Measurements from ENCODE around the gene NRL.
A peak's percentile ranks its signal among the peaks of the same experiment; 100 is the strongest.

Gene NRL

DNA sequence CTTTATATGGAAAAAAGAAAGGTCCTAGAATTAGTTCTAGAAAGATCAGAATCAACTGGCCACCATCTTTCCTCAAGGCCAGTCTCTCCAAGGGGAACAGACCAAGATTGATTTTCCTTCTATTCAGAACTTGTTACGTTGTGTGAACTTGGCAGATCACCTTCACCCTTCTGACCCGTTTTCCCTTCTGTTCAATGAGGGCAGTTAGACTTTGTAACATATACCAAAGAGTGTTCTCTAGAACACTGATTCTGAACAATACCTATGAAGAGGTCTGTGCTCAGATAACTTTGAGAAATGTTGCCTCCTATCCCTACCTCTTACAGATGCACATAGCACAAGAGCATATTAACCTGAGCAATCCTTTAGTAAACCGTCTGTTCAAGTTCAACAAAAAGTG lies 31.3 kb downstream of the NRL start:
- Mint-ChIP-seq H3K36me3 (ENCODE audit: insufficient read depth) (peaks cover 5% of the 10 kb centered on the region), H3K27ac (no peak overlapping the region), H3K9me3 (no peaks in the 10 kb centered on the region), H3K4me1 (ENCODE audit: low read depth in 2 of 2) (peaks cover 14 to 18% of the 10 kb centered on the region in 2 donors), H3K4me3 (no peak overlapping the region), H3K27me3 (no peaks in the 10 kb centered on the region)
- DNase-seq (no peak), ATAC-seq (replicated peaks) (no peak)

DNA sequence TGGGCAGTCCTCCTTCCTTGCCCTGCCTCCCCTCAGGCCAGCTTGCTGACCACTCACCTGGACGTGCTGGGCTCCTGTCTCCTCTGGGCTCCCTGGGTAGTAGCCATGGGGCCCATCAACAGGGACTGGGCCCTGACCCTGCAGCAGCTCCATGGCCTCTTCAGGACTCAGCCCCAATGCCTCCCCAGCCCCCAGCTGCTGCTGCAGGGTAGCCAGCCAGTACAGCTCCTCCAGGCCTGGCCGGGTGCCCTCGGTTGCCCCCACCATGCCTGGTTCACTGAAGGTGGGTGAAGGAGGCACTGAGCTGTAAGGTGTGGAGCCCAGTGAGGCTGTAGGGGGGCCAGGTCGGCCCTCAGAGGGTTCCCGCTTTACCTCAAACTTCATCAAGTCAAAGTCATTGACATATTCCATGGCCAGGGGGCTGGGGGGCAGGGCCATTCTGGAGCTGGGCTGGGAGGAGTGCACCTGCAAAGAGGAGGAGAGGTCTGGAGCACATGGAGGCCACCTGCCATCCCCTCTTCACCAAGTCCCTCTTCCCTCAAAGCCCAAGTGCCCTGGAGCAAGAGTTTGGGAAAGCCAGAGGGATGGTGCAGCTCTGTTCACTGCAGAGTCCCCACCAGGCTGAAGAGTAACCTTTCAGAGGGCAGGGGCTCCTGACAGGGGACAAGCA lies 32.2 kb downstream of the NRL start:
- peak overlapping the region in 1 of 2 donors; percentile 82 for H3K27ac Mint-ChIP-seq
- peaks cover 14 to 18% of the 10 kb centered on the region in 2 donors for H3K4me1 Mint-ChIP-seq (ENCODE audit: low read depth in 2 of 2)
- H3K4me3 Mint-ChIP-seq = peak overlapping the region; percentile 72 to 77
- peaks cover 5% of the 10 kb centered on the region for H3K36me3 Mint-ChIP-seq (ENCODE audit: insufficient read depth)
- ATAC-seq (replicated peaks) (no peak), DNase-seq (no peak)
- no peaks in the 10 kb centered on the region for H3K27me3 Mint-ChIP-seq
- no peaks in the 10 kb centered on the region for H3K9me3 Mint-ChIP-seq

DNA sequence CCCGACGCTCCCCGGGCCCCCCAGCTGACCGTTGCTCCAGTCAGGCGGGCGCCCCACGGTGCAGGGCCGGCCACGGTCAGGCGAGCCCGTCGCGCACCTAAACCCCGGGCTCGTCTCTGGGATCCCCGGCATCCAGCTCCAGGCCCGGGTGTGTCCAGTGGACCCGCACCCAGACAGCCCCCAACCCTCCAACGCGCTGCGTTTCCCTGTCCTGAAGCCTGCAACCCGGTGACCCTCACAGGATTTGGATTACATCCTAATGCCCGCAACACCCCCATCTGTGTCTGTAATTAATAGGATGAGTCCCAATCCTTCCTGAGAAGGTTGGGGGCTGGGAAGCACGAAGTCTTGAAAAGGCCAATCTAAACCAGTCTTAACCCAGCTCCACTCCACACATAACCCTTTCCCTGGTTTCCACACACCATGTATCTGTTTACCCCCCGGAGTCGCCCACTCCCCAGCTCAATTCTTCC lies 33.0 kb downstream of the NRL start:
- ATAC-seq (replicated peaks) (no peak), DNase-seq (no peak)
- H3K4me3 Mint-ChIP-seq = peak overlapping the region; percentile 72 to 77
- no peaks in the 10 kb centered on the region for H3K27me3 Mint-ChIP-seq
- no peaks in the 10 kb centered on the region for H3K9me3 Mint-ChIP-seq
- peak overlapping the region in 1 of 2 donors; percentile 5 for H3K27ac Mint-ChIP-seq
- H3K36me3 Mint-ChIP-seq (ENCODE audit: insufficient read depth) = peaks cover 5% of the 10 kb centered on the region
- H3K4me1 Mint-ChIP-seq (ENCODE audit: low read depth in 2 of 2) = peaks cover 14 to 18% of the 10 kb centered on the region in 2 donors

DNA sequence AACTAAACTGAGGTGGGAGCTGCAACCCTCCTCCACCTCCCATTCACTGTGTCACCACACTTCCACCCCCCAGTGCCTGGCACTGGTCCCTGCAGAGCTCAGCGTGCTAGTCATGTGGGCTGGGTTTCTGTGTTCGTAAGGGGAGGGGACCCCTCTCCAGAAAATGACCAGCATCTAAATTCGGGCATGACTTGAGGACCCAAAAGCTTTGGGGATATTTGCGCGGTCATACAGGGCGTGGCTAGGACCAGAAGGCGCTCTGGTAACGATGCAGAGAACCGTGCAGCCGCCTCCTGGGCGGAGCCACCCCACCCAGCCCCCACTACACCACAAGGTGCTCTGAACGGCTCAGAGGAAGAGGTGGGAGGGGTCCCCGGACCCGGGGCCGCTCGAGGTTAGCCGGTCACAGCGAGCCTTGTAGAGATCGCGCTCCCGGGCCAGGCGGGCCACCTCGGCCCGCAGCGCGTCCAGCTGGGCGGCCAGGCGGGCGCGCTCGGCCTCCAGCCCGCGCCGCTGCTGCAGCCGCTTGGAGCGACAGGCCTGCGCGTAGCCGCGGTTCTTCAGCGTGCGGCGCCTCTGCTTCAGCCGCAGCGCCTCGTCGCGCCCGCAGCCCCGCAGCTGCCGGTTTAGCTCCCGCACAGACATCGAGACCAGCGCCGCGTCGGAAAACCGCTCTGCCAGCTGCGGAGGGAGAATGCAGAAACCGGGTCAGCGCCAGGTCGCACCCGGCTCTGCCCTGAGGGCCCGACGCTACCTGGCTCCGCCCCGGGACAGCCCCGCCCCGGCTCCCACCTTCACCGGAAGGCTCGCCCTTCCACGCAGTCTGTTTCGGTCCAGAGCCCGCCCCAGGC lies 33.6 kb downstream of the NRL start:
- Mint-ChIP-seq H3K36me3 (ENCODE audit: insufficient read depth) (peaks cover 5% of the 10 kb centered on the region), H3K4me1 (ENCODE audit: low read depth in 2 of 2) (peaks cover 14 to 18% of the 10 kb centered on the region in 2 donors), H3K27ac (peak overlapping the region; percentile 5 to 66), H3K27me3 (no peaks in the 10 kb centered on the region), H3K4me3 (peak overlapping the region; percentile 72 to 77), H3K9me3 (no peaks in the 10 kb centered on the region)
- peak; percentile 47 to 55 (median 48) for DNase-seq
- peak; percentile 85 for ATAC-seq (replicated peaks)

DNA sequence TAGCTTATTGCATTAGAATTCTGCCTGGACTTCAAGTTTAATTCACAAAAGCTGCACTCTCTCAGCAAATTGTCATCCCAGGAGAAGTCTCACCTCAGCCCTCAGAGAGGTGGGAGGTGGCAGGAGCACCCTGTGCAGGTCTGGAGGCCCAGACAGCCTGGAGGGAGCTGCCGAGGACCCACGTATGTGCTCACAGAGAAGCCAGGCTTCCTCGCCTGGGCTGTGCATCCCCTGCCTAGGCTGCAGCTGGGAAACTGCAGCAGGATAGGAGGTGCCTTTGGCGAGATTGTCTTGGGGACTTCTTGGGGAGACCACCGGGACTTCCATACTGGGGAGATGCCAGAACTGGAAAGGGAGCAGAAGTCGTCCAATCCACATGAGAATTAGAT lies 34.6 kb downstream of the NRL start:
- no peak for ATAC-seq (replicated peaks)
- Mint-ChIP-seq H3K4me3 (peak overlapping the region; percentile 72 to 77), H3K36me3 (ENCODE audit: insufficient read depth) (peaks cover 5% of the 10 kb centered on the region), H3K27me3 (no peaks in the 10 kb centered on the region), H3K27ac (peak overlapping the region in 1 of 2 donors; percentile 38), H3K9me3 (no peaks in the 10 kb centered on the region), H3K4me1 (ENCODE audit: low read depth in 2 of 2) (peaks cover 14 to 18% of the 10 kb centered on the region in 2 donors)
- no peak for DNase-seq

DNA sequence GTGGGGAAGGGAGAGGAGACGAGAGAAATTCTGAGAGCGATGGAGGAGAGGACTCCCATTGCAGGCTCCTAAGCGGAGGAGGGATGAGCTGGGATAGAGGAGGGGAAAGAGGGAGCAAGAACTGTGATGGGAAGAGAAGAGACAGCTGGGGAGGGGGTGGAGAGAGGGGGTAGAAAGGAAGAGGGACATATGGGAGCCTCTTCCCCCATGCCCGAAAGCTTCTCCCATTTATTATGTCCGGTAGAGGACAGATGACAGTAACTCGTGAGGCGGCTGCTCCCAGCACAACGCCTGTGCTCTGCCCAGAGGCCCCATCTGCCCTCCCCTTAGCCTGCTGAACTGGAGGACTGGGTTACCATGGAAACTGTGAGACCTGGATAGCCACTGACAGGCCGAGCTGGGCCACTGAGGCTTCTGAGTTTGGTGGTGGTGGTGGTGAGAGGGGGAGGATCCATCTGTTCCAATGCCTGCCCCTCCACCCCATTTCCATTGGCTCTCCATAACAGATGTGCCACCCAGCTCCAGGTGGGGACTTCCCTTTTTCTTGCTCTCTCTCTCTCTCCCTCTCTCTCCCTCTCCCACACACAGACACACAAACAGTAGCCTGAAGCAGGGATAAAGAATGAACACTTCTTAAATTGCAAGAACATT lies 35.1 kb downstream of the NRL start:
- H3K27ac Mint-ChIP-seq = peak overlapping the region in 1 of 2 donors; percentile 53
- H3K4me3 Mint-ChIP-seq = peak overlapping the region in 1 of 2 donors; percentile 15
- peaks cover 14 to 20% of the 10 kb centered on the region in 2 donors for H3K4me1 Mint-ChIP-seq (ENCODE audit: low read depth in 2 of 2)
- H3K9me3 Mint-ChIP-seq = no peaks in the 10 kb centered on the region
- DNase-seq = no peak
- no peak for ATAC-seq (replicated peaks)
- H3K27me3 Mint-ChIP-seq = no peaks in the 10 kb centered on the region
- peaks cover 5% of the 10 kb centered on the region for H3K36me3 Mint-ChIP-seq (ENCODE audit: insufficient read depth)

DNA sequence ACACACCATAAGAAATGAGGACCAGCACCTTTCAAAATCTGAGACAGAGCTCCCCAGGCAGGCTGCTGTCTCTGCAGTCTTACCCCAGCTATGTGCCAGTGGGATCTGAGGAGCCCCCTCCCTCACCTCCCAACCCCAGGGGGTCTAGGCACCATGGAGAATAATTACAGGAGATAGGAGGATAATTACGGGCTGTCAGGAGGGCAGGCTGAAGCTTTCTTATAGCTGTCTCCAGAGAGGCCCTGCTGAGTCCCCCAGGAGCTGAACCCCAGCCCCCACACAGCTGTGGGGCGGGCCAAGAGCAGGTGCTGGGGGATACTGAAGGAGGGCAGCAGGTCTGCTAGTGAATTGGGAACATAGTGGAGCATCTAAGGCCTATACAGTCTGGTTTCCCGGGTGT lies 36.6 kb downstream of the NRL start:
- DNase-seq (no peak), ATAC-seq (replicated peaks) (no peak)
- H3K9me3 Mint-ChIP-seq = no peaks in the 10 kb centered on the region
- no peak overlapping the region for H3K4me3 Mint-ChIP-seq
- no peak overlapping the region for H3K27ac Mint-ChIP-seq
- peaks cover 5% of the 10 kb centered on the region for H3K36me3 Mint-ChIP-seq (ENCODE audit: insufficient read depth)
- peaks cover 0 to 5% of the 10 kb centered on the region in 2 donors for H3K27me3 Mint-ChIP-seq
- peaks cover 14 to 20% of the 10 kb centered on the region in 2 donors for H3K4me1 Mint-ChIP-seq (ENCODE audit: low read depth in 2 of 2)

DNA sequence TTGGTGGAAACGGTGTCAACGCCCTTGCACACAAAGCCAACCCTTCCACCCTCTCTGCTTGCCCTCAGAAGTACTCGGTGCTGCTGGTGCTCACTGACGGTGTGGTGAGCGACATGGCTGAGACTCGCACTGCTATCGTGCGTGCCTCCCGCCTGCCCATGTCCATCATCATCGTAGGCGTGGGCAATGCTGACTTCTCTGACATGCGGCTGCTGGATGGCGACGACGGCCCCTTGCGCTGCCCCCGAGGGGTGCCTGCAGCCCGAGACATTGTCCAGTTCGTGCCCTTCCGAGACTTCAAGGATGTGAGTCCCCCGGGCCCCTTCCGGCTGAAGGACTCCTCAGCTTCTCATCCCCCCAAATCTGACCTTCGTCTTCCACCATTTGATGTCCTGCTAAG lies 37.7 kb downstream of the NRL start:
- H3K4me1 Mint-ChIP-seq (ENCODE audit: low read depth in 2 of 2) = peaks cover 11 to 16% of the 10 kb centered on the region in 2 donors
- H3K9me3 Mint-ChIP-seq = no peaks in the 10 kb centered on the region
- H3K36me3 Mint-ChIP-seq (ENCODE audit: insufficient read depth) = peaks cover 2% of the 10 kb centered on the region
- peaks cover 5 to 7% of the 10 kb centered on the region in 2 donors for H3K27me3 Mint-ChIP-seq
- ATAC-seq (replicated peaks) = no peak
- DNase-seq = no peak
- no peak overlapping the region for H3K4me3 Mint-ChIP-seq
- no peak overlapping the region for H3K27ac Mint-ChIP-seq

DNA sequence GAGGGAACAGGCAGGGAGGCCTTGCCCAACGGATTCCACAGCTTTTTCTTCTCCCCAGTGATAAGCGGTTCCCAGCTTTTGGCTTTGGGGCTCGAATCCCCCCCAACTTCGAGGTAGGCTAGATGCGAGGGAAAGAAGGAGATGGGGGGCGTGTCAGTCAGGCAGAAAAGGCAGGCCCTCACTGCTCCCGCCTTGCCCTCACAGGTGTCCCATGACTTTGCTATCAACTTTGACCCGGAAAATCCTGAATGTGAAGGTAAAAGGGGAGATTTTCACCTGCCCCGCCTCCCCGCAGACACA lies 38.5 kb downstream of the NRL start:
- H3K27ac Mint-ChIP-seq = no peak overlapping the region
- H3K36me3 Mint-ChIP-seq (ENCODE audit: insufficient read depth) = no peaks in the 10 kb centered on the region
- no peak overlapping the region for H3K4me3 Mint-ChIP-seq
- peaks cover 5 to 15% of the 10 kb centered on the region in 2 donors for H3K27me3 Mint-ChIP-seq
- H3K4me1 Mint-ChIP-seq (ENCODE audit: low read depth in 2 of 2) = peaks cover 7 to 13% of the 10 kb centered on the region in 2 donors
- DNase-seq (no peak), ATAC-seq (replicated peaks) (no peak)
- H3K9me3 Mint-ChIP-seq = no peaks in the 10 kb centered on the region

DNA sequence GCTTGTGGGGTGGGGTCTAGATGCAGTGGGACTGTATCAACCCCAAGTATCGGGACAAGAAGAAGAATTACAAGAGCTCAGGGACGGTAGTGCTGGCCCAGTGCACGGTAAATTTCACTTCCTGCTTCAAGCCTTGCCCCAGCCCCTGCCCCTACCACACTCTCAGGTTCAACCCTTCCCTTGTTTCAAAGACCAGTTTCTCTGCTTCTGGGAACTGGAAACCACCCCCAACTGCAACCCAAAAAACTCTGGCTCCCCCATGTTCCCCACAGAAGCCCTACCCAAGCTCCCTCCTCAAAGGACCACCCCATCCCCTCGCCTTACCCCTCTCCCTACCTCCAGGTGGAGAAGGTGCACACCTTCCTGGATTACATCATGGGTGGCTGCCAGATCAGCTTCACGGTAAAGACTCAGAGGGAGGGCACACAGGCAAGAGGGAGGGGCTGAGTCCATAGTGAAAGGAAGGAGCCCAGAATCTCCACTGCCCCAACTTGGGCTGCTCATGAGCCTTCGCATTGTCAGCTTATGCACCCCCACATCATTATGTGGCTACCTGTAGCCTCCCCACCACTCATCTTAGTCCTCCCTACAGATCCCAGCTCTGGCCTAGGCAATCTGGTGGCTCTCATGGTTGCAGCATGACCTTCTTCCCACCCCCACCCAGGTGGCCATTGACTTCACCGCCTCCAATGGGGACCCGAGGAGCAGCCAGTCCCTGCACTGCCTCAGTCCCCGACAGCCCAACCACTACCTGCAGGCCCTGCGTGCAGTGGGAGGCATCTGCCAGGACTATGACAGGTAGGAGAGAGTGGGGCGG lies 39.1 kb downstream of the NRL start:
- no peaks in the 10 kb centered on the region for H3K9me3 Mint-ChIP-seq
- H3K4me3 Mint-ChIP-seq = no peak overlapping the region
- DNase-seq (no peak), ATAC-seq (replicated peaks) (no peak)
- H3K27me3 Mint-ChIP-seq = peaks cover 11 to 21% of the 10 kb centered on the region in 2 donors
- peaks cover 7 to 13% of the 10 kb centered on the region in 2 donors for H3K4me1 Mint-ChIP-seq (ENCODE audit: low read depth in 2 of 2)
- no peaks in the 10 kb centered on the region for H3K36me3 Mint-ChIP-seq (ENCODE audit: insufficient read depth)
- H3K27ac Mint-ChIP-seq = no peak overlapping the region

DNA sequence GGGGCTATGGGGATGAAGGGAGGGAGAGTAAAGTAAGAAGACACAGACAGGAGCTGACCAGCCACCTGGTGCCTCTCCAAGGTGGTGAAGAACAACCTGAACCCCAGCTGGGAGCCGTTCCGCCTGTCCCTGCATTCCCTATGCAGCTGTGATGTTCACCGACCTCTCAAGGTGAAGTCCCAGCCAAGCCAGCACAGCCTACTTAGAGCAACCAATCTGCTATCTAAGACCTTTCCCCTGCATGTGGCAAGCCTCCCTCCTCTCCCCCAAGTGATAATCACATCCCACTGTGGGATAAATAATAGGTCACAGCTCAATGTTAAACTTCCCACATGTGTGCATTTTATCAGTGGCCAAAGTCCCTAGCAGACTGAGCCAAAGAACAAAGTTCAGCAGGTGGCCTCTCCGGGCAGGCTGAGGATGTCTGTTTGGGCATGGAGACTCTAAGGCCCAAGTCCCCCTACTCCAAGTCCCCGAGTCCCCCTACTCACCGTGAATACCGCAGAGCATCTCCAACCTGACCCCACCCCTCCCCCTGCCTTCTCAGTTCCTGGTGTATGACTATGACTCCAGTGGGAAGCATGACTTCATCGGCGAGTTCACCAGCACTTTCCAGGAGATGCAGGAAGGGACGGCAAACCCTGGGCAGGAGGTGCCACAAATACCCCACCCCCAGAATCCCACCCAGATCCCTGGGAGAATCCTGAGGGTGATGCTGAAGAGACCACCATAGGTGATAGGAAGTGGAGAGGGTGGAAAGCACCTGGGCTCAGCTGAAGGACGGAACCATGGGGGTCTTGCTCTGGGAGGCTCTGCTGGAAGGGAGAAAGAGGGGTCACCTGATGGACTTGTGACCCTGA lies 39.9 kb downstream of the NRL start:
- H3K27me3 Mint-ChIP-seq = peaks cover 13 to 29% of the 10 kb centered on the region in 2 donors
- DNase-seq (no peak), ATAC-seq (replicated peaks) (no peak)
- no peaks in the 10 kb centered on the region for H3K36me3 Mint-ChIP-seq (ENCODE audit: insufficient read depth)
- peaks cover 4 to 7% of the 10 kb centered on the region in 2 donors for H3K4me1 Mint-ChIP-seq (ENCODE audit: low read depth in 2 of 2)
- no peaks in the 10 kb centered on the region for H3K9me3 Mint-ChIP-seq
- H3K4me3 Mint-ChIP-seq = no peak overlapping the region
- H3K27ac Mint-ChIP-seq = no peak overlapping the region
